Measurements from ENCODE around the gene ZNF155. TPM values are rescaled to one million over a fixed set of nuclear protein-coding genes. Genes with fewer than 3 reads are reported as not detected.

The ZNF155 gene
- total RNA-seq, 1 donor, result 10.0 TPM

DNA sequence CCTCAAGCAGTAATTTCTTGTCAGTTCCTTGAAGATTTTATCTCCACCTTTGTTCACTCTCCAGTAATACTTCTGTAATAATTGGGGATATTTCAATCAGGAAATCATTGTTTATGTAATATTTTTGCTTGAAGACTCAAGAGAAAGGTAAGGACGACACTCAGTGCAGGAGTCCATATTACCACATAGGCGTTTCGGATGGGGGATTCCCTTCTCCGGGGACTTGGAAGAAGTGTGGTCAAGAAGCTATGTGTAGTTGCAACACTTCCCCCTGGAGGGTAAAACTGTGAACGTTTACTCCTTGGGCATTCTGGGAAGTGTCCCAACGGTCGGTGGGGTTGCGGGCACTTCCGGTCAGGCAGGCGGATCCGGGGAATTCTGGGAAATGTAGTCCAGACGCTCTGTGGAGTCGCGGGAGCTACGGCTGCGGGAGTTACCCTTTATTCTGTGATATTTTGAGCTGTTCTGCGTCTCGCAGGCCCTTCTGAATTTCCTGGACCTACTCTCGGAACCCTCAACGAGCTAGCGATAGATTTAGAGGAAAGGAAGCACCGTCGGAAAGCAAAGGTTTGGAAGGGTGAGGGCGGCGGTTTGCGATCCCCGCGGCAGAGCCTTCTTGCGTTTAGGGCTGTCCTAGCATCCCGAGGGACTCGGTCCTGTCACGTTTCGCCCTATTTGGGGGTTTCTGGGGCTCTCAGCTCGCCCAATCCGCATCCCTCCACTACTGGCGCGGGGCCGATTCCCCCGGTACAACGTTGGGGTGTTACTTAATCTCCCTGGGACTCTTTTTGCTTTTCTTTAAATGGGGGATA is 32.9 kb upstream of the ZNF155 start, which contains the start of gene ZNF221:
Gene ZNF221 (plus strand): TSS at position 395 of the 812 bp plus-strand sequence. CDS start 11,499 bp downstream, outside the sequence.
- peak; percentile 99 for DNase-seq (ENCODE audit: low read depth)
- H3K4me3 ChIP-seq (ENCODE audit: low read depth, low read length), result peak within 1 kb of the TSS; percentile 97
- TF ChIP-seq, protein P1, sequence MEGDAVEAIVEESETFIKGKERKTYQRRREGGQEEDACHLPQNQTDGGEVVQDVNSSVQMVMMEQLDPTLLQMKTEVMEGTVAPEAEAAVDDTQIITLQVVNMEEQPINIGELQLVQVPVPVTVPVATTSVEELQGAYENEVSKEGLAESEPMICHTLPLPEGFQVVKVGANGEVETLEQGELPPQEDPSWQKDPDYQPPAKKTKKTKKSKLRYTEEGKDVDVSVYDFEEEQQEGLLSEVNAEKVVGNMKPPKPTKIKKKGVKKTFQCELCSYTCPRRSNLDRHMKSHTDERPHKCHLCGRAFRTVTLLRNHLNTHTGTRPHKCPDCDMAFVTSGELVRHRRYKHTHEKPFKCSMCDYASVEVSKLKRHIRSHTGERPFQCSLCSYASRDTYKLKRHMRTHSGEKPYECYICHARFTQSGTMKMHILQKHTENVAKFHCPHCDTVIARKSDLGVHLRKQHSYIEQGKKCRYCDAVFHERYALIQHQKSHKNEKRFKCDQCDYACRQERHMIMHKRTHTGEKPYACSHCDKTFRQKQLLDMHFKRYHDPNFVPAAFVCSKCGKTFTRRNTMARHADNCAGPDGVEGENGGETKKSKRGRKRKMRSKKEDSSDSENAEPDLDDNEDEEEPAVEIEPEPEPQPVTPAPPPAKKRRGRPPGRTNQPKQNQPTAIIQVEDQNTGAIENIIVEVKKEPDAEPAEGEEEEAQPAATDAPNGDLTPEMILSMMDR (IDR thresholded peaks at IDR 0.05; ENCODE audit: insufficient read depth, low read length), result peak; percentile 38

DNA sequence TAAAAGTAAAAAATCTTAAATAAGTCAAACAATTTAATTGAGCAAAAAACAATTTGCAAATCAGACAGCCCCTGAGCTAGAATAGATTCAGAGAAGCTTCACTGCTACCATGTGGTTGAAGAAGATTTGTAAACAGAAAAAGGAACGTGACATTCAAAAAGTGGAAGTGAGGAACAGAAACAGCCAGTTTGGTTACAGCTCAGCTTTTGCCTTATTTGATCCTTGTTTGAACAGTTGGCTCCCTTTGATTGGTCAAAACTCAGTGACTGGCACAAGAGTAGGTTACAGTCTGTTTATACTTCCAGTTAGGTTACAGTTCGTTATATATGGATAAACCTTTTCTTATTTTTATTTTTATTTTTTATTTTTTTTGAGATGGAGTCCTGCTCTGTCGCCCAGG is 27.2 kb upstream of the ZNF155 start:
- TF ChIP-seq, protein P1 (IDR thresholded peaks at IDR 0.05; ENCODE audit: insufficient read depth, low read length), result no peak
- H3K4me3 ChIP-seq (ENCODE audit: low read depth, low read length), result no peak overlapping the region
- no peak for DNase-seq (ENCODE audit: low read depth)

DNA sequence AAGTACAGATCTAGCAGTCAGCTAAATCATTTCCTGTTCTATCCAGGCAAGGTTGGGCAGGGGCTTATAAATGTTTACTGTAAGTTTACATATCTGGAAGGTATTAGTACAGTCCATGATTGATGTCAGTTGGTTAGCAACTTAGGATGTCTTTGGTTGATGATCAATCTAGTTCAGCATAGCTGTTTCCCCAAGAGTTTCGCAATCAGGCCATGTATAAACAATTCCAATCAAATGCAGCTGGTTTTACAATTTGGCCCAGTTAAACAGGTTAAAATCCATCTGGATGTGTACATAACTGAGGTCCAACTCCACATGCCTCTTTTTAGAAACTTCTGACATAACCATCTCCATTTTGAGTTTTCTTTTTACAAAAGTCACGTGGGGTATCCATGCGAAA is 26.1 kb upstream of the ZNF155 start:
- peak; percentile 57 for DNase-seq (ENCODE audit: low read depth)
- TF ChIP-seq, protein P1 (IDR thresholded peaks at IDR 0.05; ENCODE audit: insufficient read depth, low read length), result no peak
- H3K4me3 ChIP-seq (ENCODE audit: low read depth, low read length), result no peak overlapping the region

DNA sequence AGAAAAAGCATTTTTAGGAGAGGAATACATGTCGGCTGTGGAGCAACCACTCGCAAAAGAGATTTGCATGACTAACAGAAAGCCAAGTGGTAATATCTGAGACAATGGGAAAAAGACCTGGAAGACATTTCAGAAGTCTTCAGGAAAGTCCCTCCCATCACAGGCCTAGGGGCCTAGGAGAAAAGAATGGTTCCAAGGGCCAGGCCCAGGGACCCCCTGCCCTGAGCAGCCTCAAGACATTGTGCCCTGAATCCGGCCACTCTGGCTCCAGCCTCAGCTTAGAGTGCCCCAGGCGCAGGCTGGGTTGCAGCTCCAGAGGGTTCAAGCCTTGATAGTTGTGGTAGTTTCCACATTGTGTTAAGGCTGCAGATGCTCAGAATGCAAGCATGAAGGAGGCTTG is 23.6 kb upstream of the ZNF155 start:
- TF ChIP-seq, protein P1 (IDR thresholded peaks at IDR 0.05; ENCODE audit: insufficient read depth, low read length), result no peak
- no peak for DNase-seq (ENCODE audit: low read depth)
- no peak overlapping the region for H3K4me3 ChIP-seq (ENCODE audit: low read depth, low read length)

DNA sequence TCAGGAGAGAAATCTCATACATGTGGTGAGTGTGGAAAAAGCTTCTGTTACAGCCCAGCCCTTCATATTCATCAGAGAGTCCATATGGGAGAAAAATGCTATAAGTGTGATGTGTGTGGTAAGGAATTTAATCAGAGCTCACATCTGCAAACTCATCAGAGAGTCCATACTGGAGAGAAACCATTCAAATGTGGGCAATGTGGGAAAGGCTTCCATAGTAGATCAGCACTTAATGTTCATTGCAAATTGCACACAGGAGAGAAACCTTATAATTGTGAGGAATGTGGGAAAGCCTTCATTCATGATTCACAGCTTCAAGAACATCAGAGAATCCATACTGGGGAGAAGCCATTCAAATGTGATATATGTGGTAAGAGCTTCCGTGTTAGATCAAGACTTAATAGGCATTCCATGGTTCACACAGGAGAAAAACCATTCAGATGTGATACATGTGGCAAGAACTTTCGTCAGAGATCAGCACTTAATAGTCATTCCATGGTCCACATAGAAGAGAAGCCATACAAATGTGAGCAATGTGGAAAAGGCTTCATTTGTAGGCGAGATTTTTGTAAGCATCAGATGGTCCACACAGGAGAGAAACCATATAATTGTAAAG is 17.8 kb upstream of the ZNF155 start:
- no peak overlapping the region for H3K4me3 ChIP-seq (ENCODE audit: low read depth, low read length)
- peak; percentile 2 for DNase-seq (ENCODE audit: low read depth)
- TF ChIP-seq, protein P1 (IDR thresholded peaks at IDR 0.05; ENCODE audit: insufficient read depth, low read length), result no peak

DNA sequence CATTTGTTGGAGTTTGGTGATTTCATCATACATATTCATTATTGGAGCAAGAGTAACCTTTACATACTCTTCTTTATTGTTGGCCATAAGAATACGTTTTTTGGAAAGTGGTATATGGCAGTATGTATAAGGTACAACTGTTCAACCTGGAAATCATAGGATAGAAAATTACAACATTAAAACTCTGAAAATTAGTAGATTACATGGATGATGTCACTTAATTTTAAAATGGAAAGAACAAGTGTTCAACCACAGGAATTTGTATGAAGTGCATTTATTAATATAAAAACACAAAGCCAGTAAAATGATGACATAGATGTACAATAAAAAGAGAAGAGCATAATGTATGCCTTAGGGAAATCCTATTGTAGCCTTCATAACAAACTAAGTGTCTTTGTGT is 7.3 kb upstream of the ZNF155 start:
- no peak for DNase-seq (ENCODE audit: low read depth)
- TF ChIP-seq, protein P1 (IDR thresholded peaks at IDR 0.05; ENCODE audit: insufficient read depth, low read length), result no peak
- no peak overlapping the region for H3K4me3 ChIP-seq (ENCODE audit: low read depth, low read length)
